Activated CD4-positive, alpha-beta T cell treated with anti-CD3 and anti-CD28 coated beads for 48 hours (primary cell): Measurements from ENCODE around the gene MACROH2A1.

Experiments used
- DNase-seq: peaks from one replicate; pipeline ENCODE4 v3.0.0-alpha.2; 2020

MACROH2A1 gene

DNA sequence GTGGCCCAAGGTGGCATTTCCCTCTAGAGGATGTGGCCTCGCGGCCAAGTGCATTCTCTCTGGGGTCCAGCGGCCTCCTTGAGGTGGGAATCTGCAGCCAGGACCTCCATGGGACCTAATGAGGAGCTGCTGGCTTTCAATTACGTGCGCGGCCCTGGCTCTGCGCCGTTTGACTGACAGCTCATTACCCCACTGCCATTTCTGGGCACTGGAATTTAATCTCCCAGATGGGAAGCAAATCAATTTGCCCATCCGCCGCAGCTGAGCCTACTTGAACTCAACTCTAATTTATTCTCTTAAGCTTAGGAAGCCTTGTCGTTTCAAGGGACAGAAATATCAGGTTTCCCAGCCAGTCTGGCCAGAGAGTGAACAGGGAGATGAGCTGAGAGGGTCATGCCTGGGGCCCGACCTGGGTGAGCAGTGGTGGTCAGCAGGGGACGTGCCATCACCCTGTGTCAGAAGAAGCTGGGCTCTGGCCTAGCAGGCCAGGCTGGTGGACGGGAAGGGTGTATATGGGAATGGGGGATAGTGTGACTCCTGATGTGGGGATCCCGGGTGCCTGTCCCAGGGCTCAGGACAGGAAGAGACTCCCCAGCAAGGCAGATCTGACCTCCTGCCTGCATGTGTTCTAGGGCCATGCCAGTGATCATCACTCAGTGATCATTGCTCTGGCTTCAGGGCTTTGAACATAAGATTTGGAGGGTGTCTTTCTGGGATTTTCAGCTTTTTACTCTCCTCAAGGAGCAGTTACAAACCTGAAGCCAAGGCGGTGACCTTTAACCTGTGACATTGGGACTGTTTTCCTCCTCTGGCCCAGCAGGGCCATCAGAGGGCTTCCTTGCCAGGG is 69.7 kb downstream of the MACROH2A1 start:
- no peak for DNase-seq

DNA sequence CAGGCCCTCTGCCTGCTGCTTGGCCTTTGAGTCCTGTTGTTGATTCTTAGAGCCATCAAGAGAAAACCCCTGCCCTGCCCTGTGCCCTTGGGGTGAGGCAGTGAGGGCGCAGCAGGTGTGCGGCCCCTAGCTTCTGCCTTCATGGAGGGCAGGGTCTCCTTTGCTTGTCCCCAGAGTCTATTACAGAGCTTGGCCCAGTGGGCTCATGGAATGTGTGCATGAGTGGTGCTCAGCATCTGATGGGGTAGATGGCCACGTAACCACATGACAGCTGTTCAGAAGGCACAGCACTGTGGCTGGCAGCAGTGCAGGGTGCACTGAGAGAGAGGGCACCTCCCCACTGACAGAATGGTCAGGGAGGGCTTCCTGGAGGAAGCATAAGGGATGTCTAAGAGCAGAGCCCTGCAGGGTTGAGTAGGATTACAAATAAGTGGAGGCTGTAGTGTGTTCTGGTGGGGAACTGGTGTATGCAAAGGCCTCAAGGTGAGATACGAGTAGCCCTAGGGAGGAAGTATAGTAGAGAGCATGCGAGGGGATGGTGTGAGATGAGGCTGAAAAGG is 70.8 kb downstream of the MACROH2A1 start:
- DNase-seq = no peak

DNA sequence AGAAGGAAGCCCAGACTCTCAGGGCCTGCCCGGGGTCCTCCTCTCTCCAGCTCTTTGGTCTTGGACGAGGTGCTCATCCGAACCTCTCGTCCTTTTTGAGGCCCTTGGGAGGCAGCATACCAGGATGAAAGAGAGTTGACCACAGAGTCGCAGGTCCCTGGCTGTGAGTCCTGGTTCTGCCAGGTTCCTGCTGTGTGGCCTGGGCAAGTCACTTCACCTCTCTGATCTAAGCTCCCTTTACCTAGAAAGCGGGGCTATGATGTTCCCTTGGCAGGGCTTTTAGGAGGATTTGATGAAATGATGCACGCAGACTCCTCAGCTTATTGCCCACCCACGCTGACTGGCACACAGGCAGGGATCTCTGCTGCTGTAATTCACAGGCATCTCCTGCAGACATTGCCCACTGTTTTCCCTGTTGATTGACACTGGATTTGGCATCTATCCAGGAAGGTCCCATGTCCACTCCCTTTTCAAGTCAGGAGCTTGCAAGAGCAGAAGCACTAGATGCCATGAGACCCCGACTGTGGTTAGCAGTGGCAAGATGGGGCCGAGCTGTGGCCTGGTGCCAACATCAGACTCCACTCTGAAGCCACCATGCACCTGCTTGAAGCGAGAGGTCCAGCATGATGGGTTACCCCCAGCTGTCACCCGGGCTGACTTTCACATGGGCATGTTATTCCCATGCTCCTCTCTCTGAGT is 71.5 kb downstream of the MACROH2A1 start:
- DNase-seq = no peak

DNA sequence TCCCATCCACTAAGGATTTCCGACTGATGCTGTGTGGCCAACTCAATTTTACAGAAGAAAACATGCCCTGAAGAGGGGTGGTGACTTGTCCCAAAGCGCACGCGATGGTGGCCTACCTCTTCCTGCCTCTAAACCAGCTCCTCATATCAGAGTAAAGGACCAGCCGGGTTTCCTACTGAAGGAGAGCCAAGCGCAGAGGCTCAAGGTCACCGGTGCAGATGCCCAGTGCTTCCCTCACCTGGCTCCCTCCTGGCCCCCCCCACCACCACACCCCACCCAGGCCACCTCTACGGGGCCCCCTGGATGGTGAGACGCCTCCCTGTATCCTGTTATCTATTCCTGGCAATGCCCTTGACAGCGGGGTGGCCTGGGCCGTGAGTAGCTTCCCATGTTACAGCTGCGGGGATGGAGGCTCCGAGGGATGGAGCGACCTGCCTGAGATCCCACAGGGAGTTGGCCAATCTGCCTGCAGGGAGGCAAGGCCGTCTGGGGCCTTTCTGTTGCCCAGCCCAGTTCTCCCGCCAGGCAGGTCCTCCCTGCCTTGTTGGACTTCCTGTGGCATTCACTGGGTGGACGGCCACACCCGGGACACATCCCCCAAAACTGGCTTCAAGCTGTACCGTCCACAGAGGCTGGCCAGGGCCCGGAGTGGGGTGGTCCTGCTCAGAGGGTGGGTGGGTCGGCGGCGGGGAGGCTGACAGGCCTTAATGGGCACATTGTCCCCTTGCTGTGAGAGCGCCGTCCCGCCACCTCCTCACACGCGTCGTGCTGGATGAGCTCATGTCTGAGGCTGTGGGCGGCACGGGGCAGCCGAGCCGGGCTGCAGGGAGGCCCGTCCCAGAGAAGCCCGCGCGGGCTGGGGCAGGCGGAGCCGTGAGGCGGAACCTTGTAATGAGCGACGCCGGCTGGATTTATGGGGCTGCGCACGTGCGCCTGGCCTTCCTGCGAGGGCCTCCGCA is 72.5 kb downstream of the MACROH2A1 start:
- DNase-seq = no peak

DNA sequence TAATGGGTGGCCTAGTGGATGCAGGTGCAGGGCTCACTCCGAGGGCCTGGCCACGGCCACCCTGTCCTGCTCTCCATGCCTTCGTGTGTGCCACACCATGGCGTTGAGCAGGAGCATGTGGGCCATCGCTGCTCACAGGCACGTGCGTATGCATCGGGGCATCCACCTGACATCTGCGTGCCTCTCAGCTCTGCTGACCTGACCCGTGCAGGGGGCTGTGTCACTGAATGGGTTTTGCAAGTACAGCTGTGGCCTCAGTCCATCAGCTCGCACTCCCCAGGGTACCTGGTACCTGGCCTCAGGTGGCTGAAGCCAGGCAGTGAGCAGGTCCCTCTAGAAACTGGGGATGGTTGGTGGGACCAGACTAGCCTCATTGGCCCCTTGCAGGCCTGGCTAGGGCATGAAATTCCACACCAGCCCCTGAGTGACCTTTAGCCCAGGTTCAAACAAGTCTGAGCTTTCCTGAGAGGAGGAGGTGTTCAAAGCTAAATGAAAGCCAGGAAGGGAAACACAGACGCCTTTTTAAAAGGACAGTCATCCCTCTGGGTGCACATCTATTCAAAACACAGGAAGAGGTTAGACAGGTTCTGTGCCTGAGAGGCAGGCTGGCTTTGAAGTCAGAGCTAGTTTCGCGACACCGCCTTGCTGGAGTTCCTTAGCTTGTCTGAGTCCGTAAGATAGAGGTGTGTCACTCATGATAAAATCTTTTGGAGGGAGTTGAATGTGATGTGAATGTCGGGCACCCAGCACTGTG is 74.0 kb downstream of the MACROH2A1 start:
- peak; percentile 30 for DNase-seq

DNA sequence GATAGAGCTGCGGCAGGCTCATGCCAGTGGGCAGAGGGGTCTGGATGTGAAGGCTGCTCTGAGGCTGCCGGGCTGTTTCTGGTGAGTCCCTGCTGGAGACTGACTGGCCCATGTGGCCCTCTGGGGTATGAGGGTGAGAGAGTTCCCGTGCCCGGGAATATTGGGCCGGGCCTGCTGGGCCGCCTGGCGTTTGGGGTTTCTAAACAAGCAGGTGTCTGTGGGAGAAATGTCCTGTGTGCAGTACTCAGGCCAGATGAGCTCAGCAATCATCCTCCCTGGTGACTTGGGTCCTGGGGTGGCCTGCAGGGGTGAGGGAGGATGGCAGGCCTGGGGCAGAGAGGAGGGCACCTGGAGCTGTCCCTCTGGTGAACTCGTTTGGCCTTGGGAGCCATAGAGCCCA is 74.9 kb downstream of the MACROH2A1 start:
- no peak for DNase-seq

DNA sequence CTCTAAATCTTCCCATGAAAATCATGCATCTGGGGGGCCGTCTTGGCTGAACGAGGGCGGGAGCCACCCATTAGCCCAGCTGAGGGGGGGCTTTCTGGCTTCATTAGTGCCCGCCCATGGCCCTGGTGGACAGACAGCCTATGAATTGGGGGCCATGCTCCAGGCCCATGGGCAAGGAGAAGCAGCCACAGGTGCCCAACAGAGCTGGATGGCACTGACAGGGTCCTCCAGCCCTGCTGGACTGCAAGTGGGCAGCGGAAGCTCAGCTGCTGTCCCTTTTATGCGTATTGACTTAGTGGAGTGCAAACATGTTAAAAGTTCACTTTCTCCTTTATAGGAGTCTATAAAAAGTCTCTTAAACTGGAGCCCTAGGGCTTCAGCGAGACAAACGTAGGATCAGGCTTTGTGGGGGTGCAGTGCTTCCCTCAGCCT is 75.3 kb downstream of the MACROH2A1 start:
- DNase-seq = no peak

DNA sequence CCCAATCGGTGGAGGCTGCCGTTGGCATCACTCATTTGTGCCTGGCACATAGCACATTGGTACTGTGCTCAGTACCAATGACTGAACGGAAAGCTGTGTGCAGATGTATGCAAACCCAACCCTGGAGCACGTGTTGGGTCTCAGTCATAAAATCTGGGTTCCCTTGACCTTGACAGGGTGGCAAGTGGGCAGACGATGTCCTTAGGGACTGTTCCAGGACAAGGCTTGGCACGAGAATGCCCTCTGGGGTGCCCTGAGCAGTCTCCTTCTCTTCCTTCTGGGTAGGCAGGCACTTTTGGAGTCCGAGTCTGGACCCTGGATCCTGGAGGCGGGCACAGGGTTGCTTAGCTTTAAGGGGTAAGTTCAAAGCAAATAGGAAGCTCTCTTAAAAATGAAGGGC is 75.8 kb downstream of the MACROH2A1 start:
- DNase-seq = no peak

DNA sequence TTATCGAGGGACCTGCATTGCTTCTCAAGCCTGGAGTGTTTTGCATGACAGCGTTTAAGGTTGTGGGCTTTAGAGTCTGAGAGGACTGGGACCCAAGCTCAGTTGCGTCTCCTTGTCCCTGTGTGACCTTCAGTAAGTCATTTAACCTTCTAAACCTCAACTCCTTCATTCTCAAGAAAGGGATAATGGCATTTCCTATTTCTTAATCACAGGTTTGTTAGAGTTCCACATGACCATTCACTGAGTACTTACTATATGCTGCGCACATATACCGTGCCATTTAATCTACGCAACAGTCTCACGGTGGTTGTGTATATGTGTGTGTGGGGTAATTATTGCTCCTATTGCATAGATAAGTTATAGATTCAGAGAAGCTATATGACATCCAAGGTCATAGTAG is 76.3 kb downstream of the MACROH2A1 start:
- no peak for DNase-seq

DNA sequence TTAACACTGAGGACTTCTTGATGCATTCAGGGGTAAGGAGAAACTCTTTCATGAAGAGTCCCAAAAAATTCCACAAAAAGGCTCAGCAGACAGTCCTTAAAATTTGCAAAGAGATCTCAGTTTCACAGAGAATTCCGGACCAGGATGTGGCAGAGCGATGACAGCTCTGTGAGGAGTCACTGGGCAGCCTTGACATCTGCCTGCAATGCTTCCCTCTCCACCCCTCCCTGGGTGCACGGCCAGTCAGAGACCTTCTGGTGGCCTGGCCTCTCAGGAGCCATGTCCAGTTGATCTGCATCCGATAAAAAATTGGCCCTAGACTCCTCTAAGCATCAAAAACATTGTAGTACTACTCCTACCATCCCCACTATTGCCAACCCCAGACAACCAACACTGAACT is 76.8 kb downstream of the MACROH2A1 start:
- no peak for DNase-seq

DNA sequence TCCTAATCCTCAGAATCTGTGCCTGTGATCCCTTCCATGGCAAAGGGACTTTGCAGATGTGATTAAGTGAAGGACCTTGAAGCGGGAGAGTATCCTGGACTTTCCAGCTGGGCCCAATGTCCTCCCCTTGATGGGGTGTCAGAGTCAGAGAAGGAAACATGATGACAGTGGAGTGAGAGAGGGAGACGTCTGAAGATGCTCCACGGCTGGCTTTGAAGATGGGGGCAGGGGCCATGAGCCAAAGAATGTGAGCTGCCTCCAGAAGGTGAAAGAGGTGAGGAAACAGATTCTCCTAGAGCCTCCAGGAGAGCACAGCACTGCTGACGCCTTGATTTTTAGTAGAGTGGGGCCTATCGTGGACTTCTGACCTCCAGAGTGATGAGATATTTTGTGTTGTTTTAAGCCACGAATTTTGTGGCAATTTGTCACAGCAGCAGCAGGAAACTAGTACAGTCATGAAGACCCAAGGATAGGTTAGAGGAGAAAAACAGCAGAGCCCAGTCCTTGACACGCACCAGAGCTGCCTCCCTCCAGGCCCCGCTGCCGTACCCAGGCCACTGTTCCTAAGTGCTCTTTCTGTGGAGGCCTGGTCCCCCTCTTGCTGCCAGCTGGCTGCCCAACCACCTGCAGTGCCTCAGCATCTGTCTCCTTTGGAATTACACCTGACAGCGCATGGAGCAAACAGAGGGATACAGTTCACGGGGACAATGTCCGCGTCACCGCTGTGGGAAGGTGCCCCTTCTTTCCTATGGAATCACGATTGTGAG is 78.1 kb downstream of the MACROH2A1 start:
- DNase-seq = no peak

DNA sequence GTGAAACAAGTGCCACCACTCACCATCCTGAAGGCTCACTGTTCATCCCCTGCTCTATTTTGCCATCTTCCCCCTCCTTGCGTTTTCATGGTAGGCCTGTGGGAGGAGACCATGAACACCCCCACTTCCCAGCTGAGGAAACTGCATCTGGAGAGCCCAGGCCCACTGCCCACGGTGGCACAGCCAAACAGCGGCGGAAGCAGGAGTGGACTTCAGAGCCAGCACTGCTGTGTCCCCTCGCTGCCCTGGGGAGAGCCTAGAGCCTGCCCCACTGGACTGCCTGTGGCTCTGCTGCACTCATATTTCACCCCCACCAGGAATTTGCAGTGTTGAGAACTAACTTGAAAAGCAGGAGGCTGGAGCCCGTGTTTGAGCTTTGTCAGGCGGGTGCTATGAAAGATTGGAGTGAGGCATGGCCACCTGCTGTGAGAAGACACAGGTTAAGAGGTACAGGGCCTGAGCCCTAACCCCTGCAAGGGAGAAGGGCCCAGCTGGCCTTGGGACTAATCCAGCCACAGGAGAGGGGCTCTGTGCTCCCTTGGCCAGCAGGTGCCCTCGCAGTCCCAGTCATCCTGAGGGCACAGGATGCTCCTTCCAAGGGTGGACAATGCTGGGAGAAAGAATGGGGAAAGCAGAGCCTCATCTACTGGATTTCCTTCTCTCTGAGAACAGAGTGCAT is 79.0 kb downstream of the MACROH2A1 start:
- DNase-seq = no peak

DNA sequence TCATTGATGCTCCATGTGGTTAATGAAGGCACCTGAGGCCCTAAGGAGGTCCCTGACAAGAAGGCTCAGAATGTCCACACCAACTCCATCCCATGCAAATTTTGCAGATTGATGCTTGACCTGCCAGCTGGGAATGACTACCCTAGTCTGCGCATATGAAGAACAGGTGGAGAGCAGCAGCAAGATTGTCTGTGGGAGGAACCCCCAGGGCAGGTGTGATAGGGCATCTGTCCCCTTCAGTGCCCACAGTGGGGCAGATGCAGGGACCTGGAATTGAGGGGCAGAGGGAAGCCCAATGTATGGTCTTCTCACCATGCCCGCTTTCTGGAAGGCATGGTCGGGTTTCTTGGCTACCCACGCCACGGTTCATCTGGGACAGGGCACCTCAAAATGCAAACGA is 79.6 kb downstream of the MACROH2A1 start:
- no peak for DNase-seq

DNA sequence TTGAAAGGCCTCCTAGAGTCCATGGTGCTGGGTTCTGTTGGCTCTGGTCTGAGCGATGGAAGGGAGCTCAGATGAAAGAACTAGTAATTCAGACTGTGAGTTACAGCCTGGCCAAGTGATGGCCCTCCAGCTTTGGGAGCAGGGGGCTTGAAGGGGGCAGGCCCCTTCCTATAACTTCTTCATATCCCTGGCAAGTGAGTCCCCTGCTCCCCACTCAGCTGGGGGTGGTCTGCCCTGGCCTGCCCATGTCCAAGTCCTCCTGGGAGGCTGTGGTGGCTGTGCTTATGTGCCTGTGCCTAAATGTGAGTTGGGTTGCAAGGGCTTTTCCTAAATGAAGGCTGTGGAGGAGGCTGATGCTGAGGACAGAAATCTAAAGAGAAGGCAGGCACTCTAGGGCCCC is 80.1 kb downstream of the MACROH2A1 start:
- DNase-seq = no peak

DNA sequence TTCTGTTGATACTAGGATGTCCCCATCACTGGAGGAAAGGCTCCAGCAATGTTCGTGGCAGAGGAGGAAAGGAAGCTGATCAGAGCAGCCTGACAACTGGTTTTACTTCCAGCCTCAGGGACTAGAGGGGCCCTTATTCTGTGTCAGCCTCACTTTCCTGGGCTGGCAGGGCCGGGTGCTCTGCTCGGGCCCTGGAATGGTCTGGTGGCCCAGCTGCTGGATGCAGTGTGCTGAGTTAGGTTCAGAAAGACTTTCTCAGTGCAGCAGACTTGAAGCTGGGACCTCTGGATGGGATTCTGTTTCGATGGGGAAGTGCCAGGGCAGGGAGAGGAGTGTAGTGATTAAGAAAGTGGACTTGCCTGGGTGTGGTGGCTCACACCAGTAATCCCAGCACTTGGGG is 81.0 kb downstream of the MACROH2A1 start:
- no peak for DNase-seq

DNA sequence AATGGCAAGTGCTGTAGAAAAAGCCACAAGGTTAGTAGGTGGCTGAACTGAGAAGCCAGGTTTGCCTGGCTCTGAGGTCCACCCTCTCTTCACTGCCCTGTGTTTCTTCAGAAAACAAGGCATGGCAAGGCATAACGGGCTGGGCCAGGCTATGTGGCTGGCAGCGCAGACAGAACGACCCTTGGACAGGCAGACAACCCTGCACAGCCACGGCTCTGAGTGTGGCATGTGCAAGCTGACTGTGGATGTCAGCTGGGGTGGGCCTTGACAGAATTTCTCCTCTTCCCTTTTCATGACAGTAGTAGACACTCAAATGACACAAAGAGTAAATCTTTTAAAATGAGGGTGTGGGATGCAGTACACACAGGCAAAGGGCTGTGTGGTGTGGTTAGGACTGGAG is 81.7 kb downstream of the MACROH2A1 start:
- no peak for DNase-seq

DNA sequence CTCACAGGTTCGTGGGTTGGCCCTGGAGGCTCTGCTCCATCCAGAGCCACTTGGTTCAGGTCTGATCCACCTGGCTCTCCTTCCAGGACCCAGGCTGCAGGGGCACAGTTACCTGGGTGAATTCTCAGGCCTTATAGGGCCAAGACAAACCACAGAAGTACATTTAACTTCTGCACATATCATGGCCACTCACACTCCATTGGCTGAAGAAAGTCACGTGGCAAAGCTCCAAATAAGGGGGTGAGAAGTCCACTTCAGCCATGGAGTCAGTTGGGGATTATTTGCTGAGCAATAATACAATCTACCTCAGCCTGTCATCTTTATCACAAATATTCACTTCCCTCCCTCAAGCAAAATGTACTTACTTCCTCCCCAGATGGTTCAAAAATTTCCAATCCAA is 83.6 kb downstream of the MACROH2A1 start:
- DNase-seq = no peak

DNA sequence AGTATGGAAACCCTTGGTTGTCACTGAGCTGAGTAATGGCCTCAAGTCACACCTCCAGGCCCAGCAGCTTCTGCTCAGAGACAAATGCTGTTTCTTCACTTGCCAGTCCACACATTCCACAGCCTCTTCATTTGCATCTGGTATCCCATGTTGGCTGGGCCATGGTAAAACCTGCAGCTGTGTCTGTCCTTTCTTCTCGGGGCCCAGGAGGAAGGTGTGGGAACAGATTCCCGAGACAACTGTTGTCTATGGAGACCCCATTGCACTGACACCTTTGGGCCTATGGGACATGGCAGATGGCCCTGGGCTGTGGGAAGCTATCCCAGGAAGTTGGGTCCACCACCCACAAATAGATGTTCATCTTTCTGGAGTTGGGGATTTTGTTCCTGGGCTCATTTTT is 85.1 kb downstream of the MACROH2A1 start:
- DNase-seq = no peak

DNA sequence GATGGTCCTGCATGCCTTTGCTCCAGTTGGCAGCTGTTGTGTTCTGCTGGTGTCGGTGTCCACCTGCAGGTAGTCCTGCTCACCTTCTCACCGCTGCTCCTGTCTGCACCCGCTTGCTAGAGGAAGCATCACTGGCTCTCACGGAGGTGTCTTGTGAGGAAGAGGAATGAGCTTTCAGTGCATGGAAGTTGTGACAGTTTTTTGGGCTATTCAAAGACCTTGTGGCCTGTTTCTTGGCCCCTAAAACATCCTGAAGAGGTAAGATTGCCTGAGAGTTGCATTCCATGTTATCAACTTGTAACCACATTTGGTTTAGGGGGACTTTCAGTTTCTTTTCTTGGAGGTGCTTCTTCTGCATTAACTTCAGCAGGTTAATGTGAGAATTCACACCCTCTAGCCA is 85.6 kb downstream of the MACROH2A1 start:
- DNase-seq = no peak

DNA sequence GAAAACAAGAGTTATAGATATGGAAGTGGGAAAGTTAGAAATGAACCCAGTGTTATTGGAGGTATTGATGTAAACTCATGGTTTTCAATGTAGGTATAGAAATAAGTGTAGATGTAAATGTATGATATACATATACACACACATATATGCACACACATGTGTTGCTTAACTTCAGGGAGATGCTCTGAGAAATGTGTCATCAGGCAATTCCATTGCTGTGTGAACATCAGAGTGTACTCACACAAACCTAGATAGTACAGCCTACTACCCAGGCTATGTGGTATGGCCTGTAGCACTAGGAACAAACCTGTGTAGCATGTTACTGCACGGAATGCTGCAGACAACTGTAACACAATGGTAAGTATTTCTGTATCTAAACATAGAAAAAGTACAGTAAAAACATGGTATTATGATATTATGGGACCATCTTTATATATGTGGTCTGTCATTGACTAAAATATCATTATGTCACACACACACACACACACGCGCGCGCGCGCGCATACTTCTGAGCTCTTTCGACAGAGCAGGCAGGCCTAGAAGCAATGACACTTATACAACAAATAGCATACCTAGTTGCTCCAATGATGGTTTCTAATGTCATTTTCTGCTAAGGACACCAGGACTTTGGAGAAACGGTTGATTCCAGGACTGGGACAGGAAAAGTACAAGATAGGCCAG is 86.6 kb downstream of the MACROH2A1 start:
- DNase-seq = no peak
